ENCODE data around the gene COPG1. TPM values are rescaled to one million over a fixed set of nuclear protein-coding genes. Genes with fewer than 3 reads are reported as not detected.

COPG1 gene
- total RNA-seq, 2 donors from 2014 or later: 101 to 102 TPM

- no peaks in the 10 kb centered on the region for H3K9me3 ChIP-seq (ENCODE audit: control insufficient read depth, low read length, poor library complexity, severe bottlenecking)
- H3K27ac Mint-ChIP-seq: peak overlapping the region; percentile 92
- no peaks in the 10 kb centered on the region for H3K27me3 Mint-ChIP-seq
- peak overlapping the region; percentile 91 for H3K4me3 Mint-ChIP-seq
- peaks cover 2% of the 10 kb centered on the region for H3K36me3 Mint-ChIP-seq (ENCODE audit: low read depth)
- H3K4me1 Mint-ChIP-seq: peaks cover 24% of the 10 kb centered on the region
- ATAC-seq: peak; percentile 4
- no peak for DNase-seq
These were observed 66.5 kb downstream of the COPG1 start for GRCh38 chr3:129315998-129316247.

GRCh38 chr3:129316248-129317013, 67.0 kb downstream of the COPG1 start:
- peak overlapping the region; percentile 92 for H3K27ac Mint-ChIP-seq
- no peaks in the 10 kb centered on the region for H3K27me3 Mint-ChIP-seq
- H3K4me3 Mint-ChIP-seq: peak overlapping the region; percentile 91
- H3K9me3 ChIP-seq (ENCODE audit: control insufficient read depth, low read length, poor library complexity, severe bottlenecking): no peaks in the 10 kb centered on the region
- peaks cover 2% of the 10 kb centered on the region for H3K36me3 Mint-ChIP-seq (ENCODE audit: low read depth)
- DNase-seq (peak; percentile 70 to 93 (median 75)), ATAC-seq (peak; percentile 61)
- peaks cover 24% of the 10 kb centered on the region for H3K4me1 Mint-ChIP-seq

- H3K27ac Mint-ChIP-seq: peak overlapping the region; percentile 92
- peak overlapping the region; percentile 91 for H3K4me3 Mint-ChIP-seq
- H3K36me3 Mint-ChIP-seq (ENCODE audit: low read depth): peaks cover 2% of the 10 kb centered on the region
- no peak for ATAC-seq
- peaks cover 21% of the 10 kb centered on the region for H3K4me1 Mint-ChIP-seq
- H3K27me3 Mint-ChIP-seq: no peaks in the 10 kb centered on the region
- no peaks in the 10 kb centered on the region for H3K9me3 ChIP-seq (ENCODE audit: control insufficient read depth, low read length, poor library complexity, severe bottlenecking)
- DNase-seq: no peak
These were observed 67.8 kb downstream of the COPG1 start for GRCh38 chr3:129317014-129317771.

GRCh38 chr3:129317848-129318247, 68.4 kb downstream of the COPG1 start:
- Mint-ChIP-seq H3K27ac (peak overlapping the region; percentile 8), H3K36me3 (ENCODE audit: low read depth) (peaks cover 2% of the 10 kb centered on the region), H3K27me3 (no peaks in the 10 kb centered on the region), H3K4me1 (peaks cover 16% of the 10 kb centered on the region), H3K4me3 (peak overlapping the region; percentile 91)
- ATAC-seq: no peak
- no peak for DNase-seq
- H3K9me3 ChIP-seq (ENCODE audit: control insufficient read depth, low read length, poor library complexity, severe bottlenecking): no peaks in the 10 kb centered on the region

GRCh38 chr3:129318921-129319320, 69.5 kb downstream of the COPG1 start:
- ATAC-seq: no peak
- H3K36me3 Mint-ChIP-seq (ENCODE audit: low read depth): peaks cover 2% of the 10 kb centered on the region
- no peak overlapping the region for H3K27ac Mint-ChIP-seq
- peaks cover 11% of the 10 kb centered on the region for H3K4me1 Mint-ChIP-seq
- no peak for DNase-seq
- no peaks in the 10 kb centered on the region for H3K27me3 Mint-ChIP-seq
- H3K9me3 ChIP-seq (ENCODE audit: control insufficient read depth, low read length, poor library complexity, severe bottlenecking): no peaks in the 10 kb centered on the region
- H3K4me3 Mint-ChIP-seq: no peak overlapping the region

GRCh38 chr3:129320261-129320660, 70.9 kb downstream of the COPG1 start:
- H3K9me3 ChIP-seq (ENCODE audit: control insufficient read depth, low read length, poor library complexity, severe bottlenecking): no peaks in the 10 kb centered on the region
- Mint-ChIP-seq H3K27ac (no peak overlapping the region), H3K27me3 (no peaks in the 10 kb centered on the region), H3K4me1 (peaks cover 5% of the 10 kb centered on the region), H3K4me3 (no peak overlapping the region), H3K36me3 (ENCODE audit: low read depth) (peaks cover 2% of the 10 kb centered on the region)
- ATAC-seq (no peak), DNase-seq (no peak)

GRCh38 chr3:129320825-129321487, 71.5 kb downstream of the COPG1 start:
- peaks cover 3% of the 10 kb centered on the region for H3K4me1 Mint-ChIP-seq
- H3K4me3 Mint-ChIP-seq: no peak overlapping the region
- H3K9me3 ChIP-seq (ENCODE audit: control insufficient read depth, low read length, poor library complexity, severe bottlenecking): no peaks in the 10 kb centered on the region
- DNase-seq (no peak), ATAC-seq (no peak)
- no peaks in the 10 kb centered on the region for H3K36me3 Mint-ChIP-seq (ENCODE audit: low read depth)
- no peaks in the 10 kb centered on the region for H3K27me3 Mint-ChIP-seq
- no peak overlapping the region for H3K27ac Mint-ChIP-seq

- no peak for DNase-seq
- Mint-ChIP-seq H3K27ac (no peak overlapping the region), H3K27me3 (no peaks in the 10 kb centered on the region), H3K4me3 (no peak overlapping the region), H3K36me3 (ENCODE audit: low read depth) (no peaks in the 10 kb centered on the region), H3K4me1 (peaks cover 3% of the 10 kb centered on the region)
- no peak for ATAC-seq
- H3K9me3 ChIP-seq (ENCODE audit: control insufficient read depth, low read length, poor library complexity, severe bottlenecking): no peaks in the 10 kb centered on the region
These were observed 72.5 kb downstream of the COPG1 start for GRCh38 chr3:129321887-129322286.

GRCh38 chr3:129323651-129324294, 74.4 kb downstream of the COPG1 start:
- H3K27me3 Mint-ChIP-seq: no peaks in the 10 kb centered on the region
- H3K4me3 Mint-ChIP-seq: no peak overlapping the region
- peak overlapping the region; percentile 11 for H3K27ac Mint-ChIP-seq
- H3K4me1 Mint-ChIP-seq: no peaks in the 10 kb centered on the region
- H3K36me3 Mint-ChIP-seq (ENCODE audit: low read depth): no peaks in the 10 kb centered on the region
- no peak for DNase-seq
- no peaks in the 10 kb centered on the region for H3K9me3 ChIP-seq (ENCODE audit: control insufficient read depth, low read length, poor library complexity, severe bottlenecking)
- ATAC-seq: no peak

GRCh38 chr3:129324855-129325254, 75.4 kb downstream of the COPG1 start:
- Mint-ChIP-seq H3K27me3 (no peaks in the 10 kb centered on the region), H3K4me1 (no peaks in the 10 kb centered on the region), H3K36me3 (ENCODE audit: low read depth) (no peaks in the 10 kb centered on the region), H3K4me3 (no peak overlapping the region), H3K27ac (no peak overlapping the region)
- DNase-seq (no peak), ATAC-seq (no peak)
- no peaks in the 10 kb centered on the region for H3K9me3 ChIP-seq (ENCODE audit: control insufficient read depth, low read length, poor library complexity, severe bottlenecking)

GRCh38 chr3:129325383-129325782, 76.0 kb downstream of the COPG1 start:
- Mint-ChIP-seq H3K27ac (no peak overlapping the region), H3K4me1 (no peaks in the 10 kb centered on the region), H3K4me3 (no peak overlapping the region), H3K27me3 (peaks cover 2% of the 10 kb centered on the region), H3K36me3 (ENCODE audit: low read depth) (no peaks in the 10 kb centered on the region)
- H3K9me3 ChIP-seq (ENCODE audit: control insufficient read depth, low read length, poor library complexity, severe bottlenecking): no peaks in the 10 kb centered on the region
- no peak for DNase-seq
- no peak for ATAC-seq

- no peaks in the 10 kb centered on the region for H3K4me1 Mint-ChIP-seq
- H3K27ac Mint-ChIP-seq: no peak overlapping the region
- no peak for DNase-seq
- no peak overlapping the region for H3K4me3 Mint-ChIP-seq
- H3K27me3 Mint-ChIP-seq: peaks cover 4% of the 10 kb centered on the region
- no peaks in the 10 kb centered on the region for H3K36me3 Mint-ChIP-seq (ENCODE audit: low read depth)
- no peaks in the 10 kb centered on the region for H3K9me3 ChIP-seq (ENCODE audit: control insufficient read depth, low read length, poor library complexity, severe bottlenecking)
- no peak for ATAC-seq
These were observed 76.7 kb downstream of the COPG1 start for GRCh38 chr3:129326138-129326537.

- Mint-ChIP-seq H3K27ac (no peak overlapping the region), H3K36me3 (ENCODE audit: low read depth) (no peaks in the 10 kb centered on the region), H3K27me3 (peaks cover 4% of the 10 kb centered on the region), H3K4me1 (no peaks in the 10 kb centered on the region), H3K4me3 (no peak overlapping the region)
- H3K9me3 ChIP-seq (ENCODE audit: control insufficient read depth, low read length, poor library complexity, severe bottlenecking): no peaks in the 10 kb centered on the region
- DNase-seq (no peak), ATAC-seq (no peak)
These were observed 77.2 kb downstream of the COPG1 start for GRCh38 chr3:129326595-129326994.

Data from T-helper 17 cell (primary cell).